GM23338 (cell line): ENCODE data around the gene NOTCH1. TPM values are rescaled to one million over a fixed set of nuclear protein-coding genes. Genes with fewer than 3 reads are reported as not detected.

Experiments
- ETS1 ChIP-seq: IDR thresholded peaks from 2 replicates; pipeline ENCODE4 v1.6.1; 2016; ENCODE audit warnings: antibody characterized with exemption
- EZH2phosphoT487 ChIP-seq: fragments of 200-600 bp; sonication (generic); IDR thresholded peaks from one replicate; pipeline ENCODE4 v1.8.1; 2018; ENCODE audit warnings: antibody characterized with exemption; ENCODE audit not compliant: unreplicated experiment
- JUNB ChIP-seq: IDR thresholded peaks from one replicate; pipeline ENCODE4 v1.6.1; 2016; ENCODE audit warnings: antibody characterized with exemption; ENCODE audit not compliant: unreplicated experiment
- POLR2AphosphoS5 ChIP-seq: IDR thresholded peaks from 2 replicates; pipeline ENCODE4 v1.6.1; 2016; ENCODE audit warnings: antibody characterized with exemption, low read depth
- REST ChIP-seq: IDR thresholded peaks from one replicate; pipeline ENCODE4 v1.6.1; 2018; ENCODE audit warnings: antibody characterized with exemption; ENCODE audit not compliant: unreplicated experiment
- STAT1 ChIP-seq: IDR thresholded peaks from one replicate; pipeline ENCODE4 v1.6.1; 2016; ENCODE audit warnings: antibody characterized with exemption; ENCODE audit not compliant: unreplicated experiment
- ZNF114 ChIP-seq: fragments of 250-450 bp; sonication (Bioruptor Pico); IDR thresholded peaks from 2 replicates; pipeline ENCODE4 v1.5.0; 2020; ENCODE audit warnings: mild to moderate bottlenecking, moderate library complexity
- ZNF462 ChIP-seq: fragments of 250-450 bp; sonication (Bioruptor Pico); IDR thresholded peaks from 2 replicates; pipeline ENCODE4 v1.5.0; 2020; ENCODE audit warnings: mild to moderate bottlenecking, moderate library complexity
- polyA plus RNA-seq: library from polyadenylated mRNA; unstranded; fragments of >200 nt; fragmentation: Nextera tagmentation; extraction: Ambion mirVana; gene quantifications from 2 replicates; pipeline ENCODE4 v1.2.1, GENCODE V29; 2016
- total RNA-seq: library from RNA; depleted of rRNA; stranded (reverse); fragments of >200 nt; shearing (Covaris generic); gene quantifications from 2 replicates; pipeline ENCODE4 v1.2.3, GENCODE V29; 2014

Gene NOTCH1
- total and polyA plus RNA-seq, 2 experiments from 2014 or later = 9.9 to 97.2 TPM

GRCh38 chr9:136472640-136473353 is 73.1 kb downstream of the NOTCH1 start (continued):
- TF ChIP-seq ZNF462 (CRISPR knock-in tag) = no peak
- no peak for TF ChIP-seq REST
- TF ChIP-seq STAT1 = no peak
- no peak for TF ChIP-seq ETS1
- TF ChIP-seq EZH2phosphoT487 = no peak
- TF ChIP-seq JUNB = no peak
- TF ChIP-seq POLR2AphosphoS5 = no peak
- no peak for TF ChIP-seq ZNF114
